B cell (primary cell): ENCODE results near the gene PCDH10.

Source experiments
- EZH2 ChIP-seq: IDR thresholded peaks from 2 replicates; pipeline ENCODE4 v1.6.1; 2012; ENCODE audit warnings: borderline replicate concordance, low read depth, mild to moderate bottlenecking, moderate library complexity, low read length; ENCODE audit not compliant: insufficient read depth, poor library complexity, severe bottlenecking
- TF ChIP-seq, protein P1 (sequence below): fragments of 200-600 bp; IDR thresholded peaks from one replicate; pipeline ENCODE4 v1.8.0; 2022; ENCODE audit warnings: antibody characterized with exemption, mild to moderate bottlenecking

DNA sequence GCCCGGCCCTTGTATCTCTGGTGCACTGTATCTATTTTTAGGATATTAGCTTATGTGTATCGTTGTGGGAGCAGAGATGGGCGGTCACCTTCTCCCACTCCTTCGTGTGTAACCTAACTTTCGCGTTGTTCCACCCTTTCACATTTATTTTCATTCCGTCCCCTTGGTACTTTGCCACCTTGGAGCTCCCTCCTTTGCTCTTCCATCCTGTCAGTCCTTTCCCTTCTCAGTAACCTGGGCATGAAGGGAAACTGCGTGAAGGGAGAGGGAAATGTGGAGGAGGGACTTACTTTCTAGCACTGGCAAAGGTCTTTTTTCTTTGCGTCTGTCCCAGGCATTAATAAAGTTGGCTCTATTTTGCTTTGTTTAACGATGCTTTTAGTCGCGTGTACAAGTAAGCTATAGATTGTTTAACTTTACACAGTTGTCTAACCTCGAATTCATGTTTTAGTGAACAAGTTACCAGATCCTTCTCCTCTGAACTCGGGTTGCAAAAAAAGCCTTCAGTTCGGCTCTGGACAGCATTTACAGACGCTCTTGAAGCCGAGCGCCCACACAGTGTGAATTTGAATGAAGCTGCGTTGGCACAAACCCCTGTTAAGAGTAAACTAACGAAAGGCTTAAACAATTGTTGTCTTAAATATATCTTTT, 3.9 kb downstream of the PCDH10 start:
- TF ChIP-seq, protein P1, sequence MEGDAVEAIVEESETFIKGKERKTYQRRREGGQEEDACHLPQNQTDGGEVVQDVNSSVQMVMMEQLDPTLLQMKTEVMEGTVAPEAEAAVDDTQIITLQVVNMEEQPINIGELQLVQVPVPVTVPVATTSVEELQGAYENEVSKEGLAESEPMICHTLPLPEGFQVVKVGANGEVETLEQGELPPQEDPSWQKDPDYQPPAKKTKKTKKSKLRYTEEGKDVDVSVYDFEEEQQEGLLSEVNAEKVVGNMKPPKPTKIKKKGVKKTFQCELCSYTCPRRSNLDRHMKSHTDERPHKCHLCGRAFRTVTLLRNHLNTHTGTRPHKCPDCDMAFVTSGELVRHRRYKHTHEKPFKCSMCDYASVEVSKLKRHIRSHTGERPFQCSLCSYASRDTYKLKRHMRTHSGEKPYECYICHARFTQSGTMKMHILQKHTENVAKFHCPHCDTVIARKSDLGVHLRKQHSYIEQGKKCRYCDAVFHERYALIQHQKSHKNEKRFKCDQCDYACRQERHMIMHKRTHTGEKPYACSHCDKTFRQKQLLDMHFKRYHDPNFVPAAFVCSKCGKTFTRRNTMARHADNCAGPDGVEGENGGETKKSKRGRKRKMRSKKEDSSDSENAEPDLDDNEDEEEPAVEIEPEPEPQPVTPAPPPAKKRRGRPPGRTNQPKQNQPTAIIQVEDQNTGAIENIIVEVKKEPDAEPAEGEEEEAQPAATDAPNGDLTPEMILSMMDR: no peak
- no peak for TF ChIP-seq EZH2
